Upper lobe of left lung (tissue), 6 donors: Measurements from ENCODE around the gene SCGB3A1. TPM values are rescaled to one million over a fixed set of nuclear protein-coding genes. Genes with fewer than 3 reads are reported as not detected.

ENCODE experiments used
- ATAC-seq, 2 donors: fragments of 200-7000 bp; cut with Tn5 transposase; one replicate each; pipeline ENCODE4 v1.9.1; 2022; ENCODE audit warnings: mild to moderate bottlenecking in 2 of 2, moderate library complexity in 2 of 2; ENCODE audit not compliant: low FRiP score in 2 of 2
- DNase-seq, 2 donors: peaks; one replicate each; pipeline ENCODE4 v3.0.0-alpha.2; 2019 to 2020
- H3K27ac ChIP-seq, 4 donors: fragments of 200-600 bp; sonication (generic); one replicate each; pipeline ENCODE4 v1.5.1; 2016 to 2019
- H3K27me3 ChIP-seq, 4 donors: fragments of 200-600 bp; sonication (generic); one replicate each; pipeline ENCODE4 v1.5.1; 2017 to 2019
- H3K36me3 ChIP-seq, 4 donors: fragments of 200-600 bp; sonication (generic); one replicate each; pipeline ENCODE4 v1.5.1; 2016 to 2019
- H3K4me1 ChIP-seq, 4 donors: fragments of 200-600 bp; sonication (generic); one replicate each; pipeline ENCODE4 v1.5.1; 2018 to 2019
- H3K4me3 ChIP-seq, 4 donors: fragments of 200-600 bp; sonication (generic); one replicate each; pipeline ENCODE4 v1.5.1; 2017 to 2019; ENCODE audit warnings: mild to moderate bottlenecking in 2 of 4, moderate library complexity in 1 of 4
- H3K9me3 ChIP-seq, 4 donors: fragments of 200-600 bp; sonication (generic); one replicate each; pipeline ENCODE4 v1.5.1; 2018 to 2019
- EP300 ChIP-seq, 4 donors: sonication (generic); formaldehyde crosslinking; IDR thresholded peaks; one replicate each; pipeline ENCODE4 v1.5.1; 2017; ENCODE audit warnings: antibody characterized with exemption in 4 of 4, control low read depth in 2 of 4
- POLR2A ChIP-seq, 4 donors: fragments of 450-650 bp; IDR thresholded peaks; one replicate each; pipeline ENCODE4 v1.5.1; 2016 to 2017; ENCODE audit warnings: antibody characterized with exemption in 4 of 4, mild to moderate bottlenecking in 2 of 4
- POLR2AphosphoS5 ChIP-seq, 2 donors: sonication (generic); formaldehyde crosslinking; IDR thresholded peaks; one replicate each; pipeline ENCODE4 v1.5.1; 2017; ENCODE audit warnings: antibody characterized with exemption in 2 of 2
- WGBS, 2 donors: methylation state at CpG; one replicate each; pipeline ENCODE4 v1.1.5; 2017 to 2018; 5-methylcytosine and 5-hydroxymethylcytosine counted together
- total RNA-seq, 6 donors: library from RNA; depleted of rRNA in 4 of 6; stranded (reverse); fragments of >200 nt in 4 of 6; gene quantifications; one replicate each; pipeline versions ENCODE4 v1.1.0 to v1.2.1, GENCODE V29; 2016 to 2021
- TF ChIP-seq, protein P1 (sequence below), 6 experiments: fragments of 450-650 bp in 4 of 6; fragments of 200-600 bp in 2 of 6; sonication (generic) in 2 of 6; IDR thresholded peaks; one replicate each; pipeline ENCODE4 v1.5.1; 2016 to 2019; ENCODE audit warnings: antibody characterized with exemption in 6 of 6
- donor health status: DM: no; HTN: no; CAD: no; lungs with moderate emphysema.
- donor health status: DM: no; HTN: yes; CAD: no; lungs with severe emphysema.

SCGB3A1 gene
- total RNA-seq, 6 donors from 2014 or later, result 232 to 940 (median 596) TPM

DNA sequence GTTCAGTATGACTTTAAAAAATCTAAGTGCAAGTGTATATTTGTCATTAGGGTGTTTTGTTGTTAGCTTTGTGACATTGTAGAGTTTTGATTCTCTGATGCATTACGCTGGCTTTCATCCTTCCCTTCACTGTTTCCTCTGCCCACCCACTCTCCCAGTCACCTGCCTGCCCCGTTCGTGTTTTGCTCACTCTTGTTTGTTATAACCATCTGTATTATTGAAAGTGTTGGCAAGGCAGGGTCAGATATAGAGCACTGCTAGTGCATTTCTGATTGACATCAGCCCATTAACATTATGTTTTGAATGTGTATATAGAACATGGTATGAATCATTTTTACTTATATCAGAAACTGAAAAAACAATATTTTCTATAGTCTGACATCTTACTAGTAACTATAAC, 27.3 kb downstream of the SCGB3A1 start:
- 87 to 91% methylated on average over 3 of the region's 3 CpGs for WGBS, 2 donors
- Histone ChIP-seq H3K36me3 (peaks cover 14 to 59% (median 21%) of the 10 kb centered on the region in 4 donors), H3K4me3 (no peak overlapping the region), H3K4me1 (no peaks in the 10 kb centered on the region), H3K9me3 (no peaks in the 10 kb centered on the region), H3K27ac (no peak overlapping the region), H3K27me3 (no peaks in the 10 kb centered on the region)
- ATAC-seq (no peak), DNase-seq (no peak)
- no peak for TF ChIP-seq EP300 (IDR thresholded peaks at IDR 0.05)
- no peak for TF ChIP-seq POLR2A (IDR thresholded peaks at IDR 0.05)
- TF ChIP-seq POLR2AphosphoS5 (IDR thresholded peaks at IDR 0.05), result no peak
- TF ChIP-seq, protein P1, sequence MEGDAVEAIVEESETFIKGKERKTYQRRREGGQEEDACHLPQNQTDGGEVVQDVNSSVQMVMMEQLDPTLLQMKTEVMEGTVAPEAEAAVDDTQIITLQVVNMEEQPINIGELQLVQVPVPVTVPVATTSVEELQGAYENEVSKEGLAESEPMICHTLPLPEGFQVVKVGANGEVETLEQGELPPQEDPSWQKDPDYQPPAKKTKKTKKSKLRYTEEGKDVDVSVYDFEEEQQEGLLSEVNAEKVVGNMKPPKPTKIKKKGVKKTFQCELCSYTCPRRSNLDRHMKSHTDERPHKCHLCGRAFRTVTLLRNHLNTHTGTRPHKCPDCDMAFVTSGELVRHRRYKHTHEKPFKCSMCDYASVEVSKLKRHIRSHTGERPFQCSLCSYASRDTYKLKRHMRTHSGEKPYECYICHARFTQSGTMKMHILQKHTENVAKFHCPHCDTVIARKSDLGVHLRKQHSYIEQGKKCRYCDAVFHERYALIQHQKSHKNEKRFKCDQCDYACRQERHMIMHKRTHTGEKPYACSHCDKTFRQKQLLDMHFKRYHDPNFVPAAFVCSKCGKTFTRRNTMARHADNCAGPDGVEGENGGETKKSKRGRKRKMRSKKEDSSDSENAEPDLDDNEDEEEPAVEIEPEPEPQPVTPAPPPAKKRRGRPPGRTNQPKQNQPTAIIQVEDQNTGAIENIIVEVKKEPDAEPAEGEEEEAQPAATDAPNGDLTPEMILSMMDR (IDR thresholded peaks at IDR 0.05), result no peak

DNA sequence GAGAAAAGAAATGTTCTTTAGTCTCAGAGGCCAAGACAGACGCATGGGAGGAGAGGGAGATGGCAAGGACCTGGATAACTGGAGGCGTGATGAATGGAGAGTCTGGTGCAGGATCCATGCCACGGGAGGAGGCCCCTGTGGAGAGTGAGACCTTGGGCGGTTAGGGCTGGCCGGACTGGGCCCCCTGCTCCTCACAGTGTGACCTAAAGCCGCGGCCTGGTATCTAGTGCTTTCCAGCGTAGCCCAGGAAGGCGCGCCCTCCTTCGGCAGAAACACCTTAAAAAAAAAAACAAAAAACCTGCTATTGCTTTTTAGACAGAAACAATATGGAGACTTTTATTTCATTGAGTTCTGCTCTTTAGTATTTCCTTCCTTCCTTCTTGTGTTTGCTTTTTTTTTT, 33.1 kb downstream of the SCGB3A1 start:
- peak in 1 of 2 donors; percentile 40 for DNase-seq
- H3K27me3 ChIP-seq, result no peaks in the 10 kb centered on the region
- peaks cover 0 to 29% (median 0%) of the 10 kb centered on the region in 4 donors for H3K36me3 ChIP-seq
- ATAC-seq, result peak in 1 of 2 donors; percentile 59
- WGBS, 2 donors, result 95 to 97% methylated on average over 11 of the region's 11 CpGs
- TF ChIP-seq POLR2A (IDR thresholded peaks at IDR 0.05) (no peak), EP300 (IDR thresholded peaks at IDR 0.05) (no peak), POLR2AphosphoS5 (IDR thresholded peaks at IDR 0.05) (no peak)
- TF ChIP-seq, protein P1 (IDR thresholded peaks at IDR 0.05), result no peak
- H3K27ac ChIP-seq, result no peak overlapping the region
- H3K4me1 ChIP-seq, result peaks cover 0 to 7% (median 0%) of the 10 kb centered on the region in 4 donors
- H3K9me3 ChIP-seq, result no peaks in the 10 kb centered on the region
- no peak overlapping the region for H3K4me3 ChIP-seq

DNA sequence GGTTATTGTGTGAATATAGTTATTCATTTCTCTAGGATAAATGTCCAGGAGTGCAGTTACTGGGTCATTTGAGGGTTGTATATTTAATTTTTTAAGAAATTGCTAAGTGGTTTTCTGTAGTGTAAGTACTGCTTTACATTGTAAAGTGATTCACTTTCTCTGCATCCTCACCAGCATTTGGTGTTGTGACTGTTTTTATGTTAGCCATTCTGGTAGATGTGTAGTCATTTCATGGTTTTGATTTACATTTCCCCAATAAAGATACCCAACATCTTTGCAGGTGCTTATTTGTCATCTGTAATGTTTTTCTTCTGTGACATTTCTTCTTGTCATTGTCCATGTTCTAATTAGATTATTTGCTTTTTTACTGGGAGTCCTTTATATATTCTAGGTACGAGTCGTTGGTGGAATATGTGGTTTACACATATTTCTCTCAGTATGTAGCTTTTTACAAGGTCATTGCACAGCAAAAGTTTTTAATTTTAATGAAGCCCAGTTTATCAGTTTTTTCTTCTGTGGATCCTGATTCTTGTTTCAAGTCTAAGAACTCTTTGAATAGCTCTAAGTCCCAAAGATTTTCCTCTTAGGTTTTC, 34.0 kb downstream of the SCGB3A1 start:
- peaks cover 0 to 7% (median 0%) of the 10 kb centered on the region in 4 donors for H3K4me1 ChIP-seq
- no peak for DNase-seq
- TF ChIP-seq, protein P1 (IDR thresholded peaks at IDR 0.05), result no peak
- TF ChIP-seq POLR2A (IDR thresholded peaks at IDR 0.05) (no peak), EP300 (IDR thresholded peaks at IDR 0.05) (no peak), POLR2AphosphoS5 (IDR thresholded peaks at IDR 0.05) (no peak)
- no peak for ATAC-seq
- no peak overlapping the region for H3K27ac ChIP-seq
- no peaks in the 10 kb centered on the region for H3K9me3 ChIP-seq
- H3K36me3 ChIP-seq, result peaks cover 0 to 28% (median 0%) of the 10 kb centered on the region in 4 donors
- 91 to 98% methylated on average over 2 of the region's 2 CpGs for WGBS, 2 donors
- no peak overlapping the region for H3K4me3 ChIP-seq
- no peaks in the 10 kb centered on the region for H3K27me3 ChIP-seq

DNA sequence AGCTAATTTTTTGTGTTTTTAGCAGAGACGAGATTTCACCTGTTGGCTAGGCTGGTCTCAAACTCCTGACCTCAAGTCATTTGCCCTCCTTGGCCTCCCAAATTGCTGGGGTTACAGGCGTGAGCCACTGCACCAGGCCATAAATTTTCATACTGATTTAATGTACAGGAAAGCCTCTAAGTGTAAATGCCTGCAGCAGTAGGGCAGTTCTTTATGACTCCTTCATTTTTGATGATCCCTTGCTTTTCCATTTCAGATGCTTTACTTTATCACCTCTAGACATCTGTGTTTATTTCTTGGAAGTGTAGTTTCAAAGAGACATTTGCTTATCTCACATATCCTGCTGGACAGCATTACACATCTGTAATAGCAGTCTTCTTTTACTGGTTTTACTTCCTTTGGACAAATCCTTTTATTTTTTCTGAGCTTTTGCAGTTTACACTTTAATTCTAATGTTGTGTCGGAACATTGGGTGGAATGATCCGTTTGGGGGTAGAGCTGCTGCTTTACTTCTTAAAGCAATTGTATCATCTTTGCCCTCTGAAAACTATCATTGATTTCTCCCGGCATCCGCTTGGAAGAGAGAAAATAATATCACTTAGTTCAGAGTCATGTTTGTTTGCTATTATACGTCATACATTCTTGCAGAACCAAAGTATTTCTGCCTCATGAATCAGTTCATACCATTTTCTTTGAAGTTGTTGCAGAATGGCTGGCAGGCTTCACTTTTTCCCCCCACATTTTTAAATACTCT, 36.0 kb downstream of the SCGB3A1 start:
- peaks cover 0 to 36% (median 11%) of the 10 kb centered on the region in 4 donors for H3K36me3 ChIP-seq
- no peak for DNase-seq
- no peak for ATAC-seq
- peaks cover 0 to 7% (median 0%) of the 10 kb centered on the region in 4 donors for H3K4me1 ChIP-seq
- WGBS, 2 donors, result 78 to 87% methylated on average over 7 of the region's 7 CpGs
- TF ChIP-seq EP300 (IDR thresholded peaks at IDR 0.05), result no peak
- TF ChIP-seq, protein P1 (IDR thresholded peaks at IDR 0.05), result no peak
- no peak for TF ChIP-seq POLR2A (IDR thresholded peaks at IDR 0.05)
- no peak for TF ChIP-seq POLR2AphosphoS5 (IDR thresholded peaks at IDR 0.05)
- H3K9me3 ChIP-seq, result no peaks in the 10 kb centered on the region
- H3K4me3 ChIP-seq, result no peak overlapping the region
- H3K27me3 ChIP-seq, result no peaks in the 10 kb centered on the region
- H3K27ac ChIP-seq, result no peak overlapping the region
